Left cardiac atrium (tissue), 4 donors: Measurements from ENCODE around the gene PRRX2. TPM values are rescaled to one million over a fixed set of nuclear protein-coding genes. Genes with fewer than 3 reads are reported as not detected.
A peak's percentile ranks its signal among the peaks of the same experiment; 100 is the strongest.
"Not testable (repeated sequence)": the region's sequence is repeated elsewhere in the genome, so short reads cannot be mapped to it uniquely, and the experiment has no call there.

Experiments used
- ATAC-seq, 2 donors: fragments of 200-7000 bp; cut with Tn5 transposase; one replicate each; pipeline ENCODE4 v1.9.1; 2020; ENCODE audit warnings: mild to moderate bottlenecking in 2 of 2, moderate library complexity in 2 of 2
- DNase-seq: peaks from one replicate; pipeline ENCODE4 v3.0.0-alpha.2; 2020
- intact Hi-C, 2 donors: fragments of 100-400 bp; cut with DNase I; formaldehyde crosslinking; loops; one replicate each; pipeline versions ENCODE4 v1.14.1 to v1.15.1; 2022 to 2023
- total RNA-seq, 2 donors: library from RNA; stranded (reverse); fragmentation: NEBNext Ultra II Directional; extraction: Animal tissue kit (Norgen Biotek cat#: 25700); gene quantifications; one replicate each; pipeline ENCODE4 v1.2.1, GENCODE V29; 2021
- donor health status: DM: no; HTN: yes; CAD: no.
- donor health status: DM: no; HTN: yes; CAD: no; lungs with severe emphysema.
- donor health status: DM: yes; HTN: yes; CAD: no.
- donor health status: Dilated cardiomyopathy.

The PRRX2 gene
- total RNA-seq, 2 donors from 2014 or later = 1.8 to 5.3 TPM

GRCh38 chr9:129648092-129648763 is 17.2 kb upstream of the PRRX2 start:
- ATAC-seq = peak in 1 of 2 donors; percentile 42
- no peak for DNase-seq
- intact Hi-C loops = loop anchor here (10.0 kb wide), 2 partner anchors 77 to 137 kb away; no protein-coding TSS in a partner anchor

GRCh38 chr9:129648764-129649115 is 16.7 kb upstream of the PRRX2 start:
- intact Hi-C loops = loop anchor here (10.0 kb wide), 2 partner anchors 76 to 136 kb away; no protein-coding TSS in a partner anchor
- no peak for DNase-seq
- ATAC-seq = no peak

GRCh38 chr9:129649726-129650679 is 15.4 kb upstream of the PRRX2 start:
- intact Hi-C loops = loop anchor here (10.0 kb wide), 2 partner anchors 75 to 135 kb away; no protein-coding TSS in a partner anchor
- ATAC-seq (no peak), DNase-seq (no peak)

DNA sequence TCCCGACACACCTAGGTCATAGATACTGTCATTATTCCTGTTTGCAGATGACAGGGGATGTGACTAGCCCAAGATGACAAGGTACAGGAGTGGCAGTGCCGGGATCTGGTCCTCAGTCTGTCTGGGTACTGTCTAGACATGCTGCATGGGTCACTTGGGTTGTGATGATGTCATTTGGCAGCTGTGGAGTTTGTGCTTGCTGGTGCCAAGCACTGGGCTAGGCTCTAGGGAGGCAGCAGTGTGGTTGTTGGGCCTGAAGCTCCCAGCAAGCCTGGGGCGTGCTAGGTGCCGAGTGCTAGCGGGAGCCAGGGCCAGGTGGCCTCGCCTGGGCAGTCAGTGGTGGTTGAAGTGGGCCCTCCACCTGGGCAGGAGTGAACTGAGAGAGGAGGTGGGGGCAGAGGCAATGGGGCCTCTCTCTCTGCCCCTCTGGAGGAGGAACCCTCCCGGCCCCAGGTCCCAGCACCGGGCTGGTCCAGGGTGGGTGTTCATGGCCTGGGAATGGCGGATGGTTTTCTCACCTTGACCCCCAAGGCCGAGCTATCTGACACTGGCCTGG is 14.7 kb upstream of the PRRX2 start:
- intact Hi-C loops = no loop called here
- DNase-seq (no peak), ATAC-seq (no peak)

- ATAC-seq = no peak
- no peak for DNase-seq
- intact Hi-C loops = no loop called here
These were observed 11.5 kb upstream of the PRRX2 start for GRCh38 chr9:129653823-129654553.

GRCh38 chr9:129654554-129655040 is 10.8 kb upstream of the PRRX2 start:
- intact Hi-C loops = no loop called here
- ATAC-seq (no peak), DNase-seq (no peak)

DNA sequence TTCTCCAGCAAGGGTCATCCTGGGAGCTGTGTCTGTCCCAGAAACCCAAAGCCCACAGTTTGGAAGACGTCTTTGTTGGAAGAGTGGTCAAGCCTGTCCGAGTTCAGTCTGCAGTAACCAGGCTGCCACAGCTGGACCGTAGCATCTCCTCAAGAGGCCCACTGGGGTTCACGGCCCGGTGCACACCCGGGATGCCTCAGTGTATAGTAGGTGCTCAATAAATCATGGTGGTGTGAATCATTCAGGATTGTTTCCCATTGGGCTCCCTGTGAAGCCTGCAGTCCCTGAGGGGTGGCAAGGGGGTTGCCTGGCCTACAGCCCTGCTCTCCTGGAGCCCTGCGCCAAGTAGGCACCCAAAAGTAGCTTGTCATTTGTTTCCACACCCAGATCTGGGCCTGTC is 10.3 kb upstream of the PRRX2 start:
- ATAC-seq (no peak), DNase-seq (no peak)
- intact Hi-C loops = no loop called here

GRCh38 chr9:129655696-129656095 is 9.8 kb upstream of the PRRX2 start:
- ATAC-seq (no peak), DNase-seq (no peak)
- intact Hi-C loops = no loop called here

- intact Hi-C loops = no loop called here
- ATAC-seq (no peak), DNase-seq (no peak)
These were observed 8.6 kb upstream of the PRRX2 start for GRCh38 chr9:129656795-129657390.

DNA sequence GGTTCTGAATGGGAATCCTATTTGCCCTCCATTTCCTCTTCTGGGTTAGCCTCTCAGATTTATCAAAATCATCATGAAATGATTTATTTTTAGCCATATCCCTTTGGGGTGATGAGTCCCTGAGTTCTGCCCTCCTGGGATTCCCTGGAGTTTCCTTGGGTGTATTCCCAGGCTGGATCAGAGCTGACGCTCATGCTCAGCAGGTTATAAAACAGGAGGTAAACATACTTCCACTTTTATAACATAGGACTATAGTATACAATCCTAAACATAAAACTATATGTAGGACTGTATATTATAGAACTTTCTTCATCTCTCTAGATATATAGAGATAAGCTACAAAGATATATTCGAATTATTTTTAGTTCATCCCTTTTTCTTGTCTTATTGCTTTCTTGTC is 4.4 kb upstream of the PRRX2 start:
- intact Hi-C loops = no loop called here
- DNase-seq = no peak
- ATAC-seq = no peak

- ATAC-seq, DNase-seq, intact Hi-C loops: not testable (repeated sequence)
These were observed 3.2 kb upstream of the PRRX2 start for GRCh38 chr9:129662239-129662638.

- intact Hi-C loops = no loop called here
These were observed 580 bp upstream of the PRRX2 start for GRCh38 chr9:129664746-129665388.

DNA sequence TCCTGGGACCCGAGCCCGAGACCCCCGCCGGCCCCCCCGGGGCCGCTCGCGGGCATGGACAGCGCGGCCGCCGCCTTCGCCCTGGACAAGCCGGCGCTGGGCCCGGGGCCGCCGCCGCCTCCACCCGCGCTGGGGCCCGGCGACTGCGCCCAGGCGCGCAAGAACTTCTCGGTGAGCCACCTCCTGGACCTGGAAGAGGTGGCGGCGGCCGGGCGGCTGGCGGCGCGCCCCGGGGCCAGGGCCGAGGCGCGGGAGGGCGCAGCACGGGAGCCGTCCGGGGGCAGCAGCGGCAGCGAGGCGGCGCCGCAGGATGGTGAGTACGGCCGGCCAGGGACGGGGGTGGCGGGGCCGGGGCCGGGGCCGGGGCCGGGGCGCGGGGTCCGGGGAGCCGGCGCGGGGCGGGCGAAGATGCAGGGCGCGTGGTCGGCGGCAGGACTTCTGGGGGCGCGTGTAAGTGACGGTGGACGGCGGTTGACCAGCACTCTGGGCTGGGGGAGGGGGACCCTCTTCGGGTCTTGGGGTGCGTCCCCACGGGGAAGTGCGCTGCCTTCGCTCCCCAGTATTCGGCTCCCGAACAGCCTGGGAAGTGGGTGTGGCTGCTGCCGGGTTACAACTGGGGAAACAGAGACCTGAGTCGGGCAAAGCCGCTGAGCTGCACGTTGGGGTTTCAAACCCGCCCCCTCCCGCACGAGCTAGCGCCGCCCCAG is 520 bp downstream of the PRRX2 start:
- intact Hi-C loops = no loop called here
- DNase-seq (no peak), ATAC-seq (peak in 1 of 2 donors; percentile 4)

More at GRCh38 chr9:129664746-129665388, 580 bp upstream of the PRRX2 start:
- DNase-seq = no peak
- ATAC-seq = peak; percentile 47 to 63

GRCh38 chr9:129666575-129666974 is 1.1 kb downstream of the PRRX2 start:
- intact Hi-C loops = no loop called here
- ATAC-seq = no peak
- DNase-seq = no peak

DNA sequence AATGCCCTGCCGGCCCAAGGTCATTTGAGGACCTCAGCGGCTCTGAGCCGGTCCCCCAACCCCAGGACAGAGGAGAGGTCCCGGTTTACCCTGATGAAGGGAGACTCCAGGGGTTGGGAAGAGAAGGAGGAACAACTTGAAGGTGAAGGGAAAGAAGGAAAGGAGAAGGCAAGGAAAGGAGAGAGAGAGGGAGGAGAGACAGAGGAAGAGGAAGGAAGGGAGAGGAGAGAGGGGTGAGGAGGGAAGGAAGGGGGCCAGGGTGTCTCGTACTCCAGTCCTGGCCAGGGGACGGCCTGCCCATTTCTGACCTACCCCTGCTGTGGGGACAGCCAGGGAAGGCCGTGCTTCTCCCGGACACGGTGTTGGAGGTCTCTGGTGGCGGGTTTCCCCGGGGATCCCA is 1.9 kb downstream of the PRRX2 start:
- no peak for ATAC-seq

DNA sequence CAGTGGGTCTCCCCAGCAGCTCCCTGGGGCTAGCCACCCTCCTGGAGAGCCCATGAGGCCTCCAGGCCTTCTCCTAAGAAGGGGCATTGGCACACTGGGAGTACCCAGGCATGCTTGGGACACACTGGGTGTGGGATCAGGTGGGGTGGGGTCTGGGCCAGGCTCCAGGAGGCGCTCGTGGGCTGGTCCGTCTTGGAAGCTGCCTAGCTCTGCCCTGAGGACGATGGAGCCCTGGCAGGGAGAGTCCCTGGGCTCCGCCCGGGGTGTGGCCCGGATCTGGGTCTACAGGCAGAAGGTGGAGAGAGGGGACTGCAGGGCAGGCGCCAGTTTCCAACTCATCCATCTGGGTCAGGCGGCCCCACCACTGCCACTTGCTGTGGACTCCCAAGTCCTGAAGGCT is 2.4 kb downstream of the PRRX2 start:
- no peak for ATAC-seq
- intact Hi-C loops = no loop called here
- no peak for DNase-seq

More for the DNA sequence above, 1.9 kb downstream of the PRRX2 start:
- DNase-seq = no peak
- intact Hi-C loops = no loop called here

- ATAC-seq (no peak), DNase-seq (no peak)
- intact Hi-C loops = no loop called here
These were observed 3.8 kb downstream of the PRRX2 start for GRCh38 chr9:129669141-129669718.
